Calu3 (cell line): Measurements from ENCODE around the gene RASSF9. TPM values are rescaled to one million over a fixed set of nuclear protein-coding genes. Genes with fewer than 3 reads are reported as not detected.
A peak's percentile ranks its signal among the peaks of the same experiment; 100 is the strongest.

ENCODE experiments used
- BruUV-seq: library from RNA; stranded (reverse); fragments of 400-500 nt; replicated peaks from 2 replicates; lab custom pipeline; 2021; lab: Mats Ljungman, UMichigan
- CTCF ChIA-PET: fragments of 300-600 bp; sonication (Branson Sonifier 250); formaldehyde crosslinking; loops from one replicate; lab custom pipeline; 2022; ENCODE audit warnings: antibody characterized with exemption; lab: Charles Lee
- DNase-seq: peaks from one replicate; pipeline ENCODE4 v3.0.0; 2022
- H3K27ac Mint-ChIP-seq: one replicate; pipeline ENCODE4 v1.8.0; 2022; ENCODE audit warnings: mixed read lengths; ENCODE audit not compliant: unreplicated experiment
- H3K27me3 Mint-ChIP-seq: one replicate; pipeline ENCODE4 v1.8.0; 2022; ENCODE audit warnings: mixed read lengths; ENCODE audit not compliant: unreplicated experiment
- H3K36me3 Mint-ChIP-seq: one replicate; pipeline ENCODE4 v1.8.0; 2022; ENCODE audit warnings: mild to moderate bottlenecking, moderate library complexity, mixed read lengths; ENCODE audit not compliant: insufficient read depth, unreplicated experiment
- H3K4me1 Mint-ChIP-seq: one replicate; pipeline ENCODE4 v1.8.0; 2022; ENCODE audit warnings: mild to moderate bottlenecking, low read depth, mixed read lengths; ENCODE audit not compliant: unreplicated experiment
- H3K4me3 Mint-ChIP-seq: one replicate; pipeline ENCODE4 v1.8.0; 2022; ENCODE audit warnings: mild to moderate bottlenecking, low read depth, moderate library complexity, mixed read lengths; ENCODE audit not compliant: unreplicated experiment
- H3K9me3 Mint-ChIP-seq: one replicate; pipeline ENCODE4 v1.8.0; 2022; ENCODE audit warnings: low read depth, mixed read lengths; ENCODE audit not compliant: unreplicated experiment
- CTCF ChIP-seq: fragments of 200-600 bp; IDR thresholded peaks from one replicate; pipeline ENCODE4 v1.8.0; 2022; ENCODE audit warnings: antibody characterized with exemption; ENCODE audit not compliant: unreplicated experiment
- intact Hi-C: fragments of 100-400 bp; cut with micrococcal nuclease; formaldehyde crosslinking; loops from one replicate; pipeline ENCODE4 v1.10.0; 2022; ENCODE audit not compliant: unreplicated experiment
- total RNA-seq: library from RNA; stranded (reverse); gene quantifications from 2 replicates; pipeline ENCODE4 v1.2.3, GENCODE V29; 2022

Gene RASSF9
- total RNA-seq, 1 experiment from 2014 or later, result 3.3 TPM

- CTCF ChIA-PET, result no interaction called here
- intact Hi-C loops, result no loop called here
- H3K36me3 Mint-ChIP-seq, result peaks cover 2% of the 10 kb centered on the region
- H3K27ac Mint-ChIP-seq, result no peak overlapping the region
- peaks cover 56% of the 10 kb centered on the region for H3K4me1 Mint-ChIP-seq
- TF ChIP-seq CTCF, result no peak
- H3K9me3 Mint-ChIP-seq, result no peaks in the 10 kb centered on the region
- no peak for DNase-seq
- H3K27me3 Mint-ChIP-seq, result no peaks in the 10 kb centered on the region
- H3K4me3 Mint-ChIP-seq, result no peak overlapping the region
- no TSS peak for BruUV-seq
Measured at GRCh38 chr12:85828576-85828975, 7.6 kb downstream of the RASSF9 start.

GRCh38 chr12:85825746-85826145 is 10.5 kb downstream of the RASSF9 start:
- intact Hi-C loops, result no loop called here
- TF ChIP-seq CTCF, result no peak
- H3K4me3 Mint-ChIP-seq, result no peak overlapping the region
- peaks cover 77% of the 10 kb centered on the region for H3K4me1 Mint-ChIP-seq
- CTCF ChIA-PET, result no interaction called here
- no peaks in the 10 kb centered on the region for H3K27me3 Mint-ChIP-seq
- H3K36me3 Mint-ChIP-seq, result peaks cover 7% of the 10 kb centered on the region
- H3K27ac Mint-ChIP-seq, result peak overlapping the region; percentile 10
- BruUV-seq, result no TSS peak
- DNase-seq, result peak; percentile 62
- no peaks in the 10 kb centered on the region for H3K9me3 Mint-ChIP-seq

GRCh38 chr12:85823436-85824180 is 12.6 kb downstream of the RASSF9 start:
- CTCF ChIA-PET, result interaction anchor here (1.0 to 1.2 kb wide), 2 partner anchors 9 to 12 kb away, joined by 4 to 5 read pairs; partner anchors contain the start of gene RASSF9
- Mint-ChIP-seq H3K36me3 (peaks cover 7% of the 10 kb centered on the region), H3K4me3 (peak overlapping the region; percentile 32), H3K9me3 (no peaks in the 10 kb centered on the region), H3K4me1 (peaks cover 63% of the 10 kb centered on the region), H3K27ac (peak overlapping the region; percentile 71), H3K27me3 (no peaks in the 10 kb centered on the region)
- no peak for TF ChIP-seq CTCF
- no TSS peak for BruUV-seq
- intact Hi-C loops, result loop anchor here (2.0 to 5.0 kb wide), 3 partner anchors 13 to 246 kb away; partner anchors contain the start of gene RASSF9
- DNase-seq, result peak; percentile 24

- Mint-ChIP-seq H3K4me1 (peaks cover 52% of the 10 kb centered on the region), H3K27ac (peak overlapping the region; percentile 6), H3K4me3 (no peak overlapping the region), H3K27me3 (no peaks in the 10 kb centered on the region), H3K9me3 (no peaks in the 10 kb centered on the region), H3K36me3 (peaks cover 7% of the 10 kb centered on the region)
- no peak for TF ChIP-seq CTCF
- BruUV-seq, result no TSS peak
- CTCF ChIA-PET, result interaction anchor here (0.7 to 2.0 kb wide), 7 partner anchors 14 to 357 kb away, joined by 3 to 13 read pairs (median 3); partner anchors contain the start of gene RASSF9
- no peak for DNase-seq
- intact Hi-C loops, result loop anchor here (2.0 to 5.0 kb wide), 4 partner anchors 15 to 244 kb away; partner anchors contain the start of gene RASSF9
Measured at GRCh38 chr12:85821759-85822158, 14.4 kb downstream of the RASSF9 start.
